IPS DF 19.7 (cell line): Measurements from ENCODE around the gene TNIK.

ENCODE experiments used
- DNase-seq: peaks from one replicate; pipeline ENCODE4 v3.0.0-alpha.2; 2013; ENCODE audit warnings: low read depth, low spot score

TNIK gene

GRCh38 chr3:171283183-171283847 is 176.9 kb downstream of the TNIK start:
- no peak for DNase-seq

- DNase-seq: no peak
Measured at GRCh38 chr3:171282041-171282440, 178.2 kb downstream of the TNIK start.

- no peak for DNase-seq
Measured at GRCh38 chr3:171281256-171281992, 178.8 kb downstream of the TNIK start.

- no peak for DNase-seq
Measured at GRCh38 chr3:171279972-171280371, 180.2 kb downstream of the TNIK start.

GRCh38 chr3:171278299-171278590 is 182.0 kb downstream of the TNIK start:
- DNase-seq: no peak

- no peak for DNase-seq
Measured at GRCh38 chr3:171277456-171278298, 182.5 kb downstream of the TNIK start.

GRCh38 chr3:171276923-171277322 is 183.3 kb downstream of the TNIK start:
- no peak for DNase-seq

GRCh38 chr3:171274222-171274621 is 186.0 kb downstream of the TNIK start:
- DNase-seq: no peak

- DNase-seq: no peak
Measured at GRCh38 chr3:171270541-171270940, 189.7 kb downstream of the TNIK start.

GRCh38 chr3:171269542-171269941 is 190.7 kb downstream of the TNIK start:
- DNase-seq: no peak

- no peak for DNase-seq
Measured at GRCh38 chr3:171268677-171269076, 191.5 kb downstream of the TNIK start.

GRCh38 chr3:171267104-171267503 is 193.1 kb downstream of the TNIK start:
- no peak for DNase-seq

- DNase-seq: no peak
Measured at GRCh38 chr3:171266740-171267073, 193.5 kb downstream of the TNIK start.

- no peak for DNase-seq
Measured at GRCh38 chr3:171266034-171266739, 194.0 kb downstream of the TNIK start.

- no peak for DNase-seq
Measured at GRCh38 chr3:171264758-171265157, 195.4 kb downstream of the TNIK start.

GRCh38 chr3:171262431-171262830 is 197.8 kb downstream of the TNIK start:
- no peak for DNase-seq

GRCh38 chr3:171261487-171261886 is 198.7 kb downstream of the TNIK start:
- no peak for DNase-seq

GRCh38 chr3:171260899-171261298 is 199.3 kb downstream of the TNIK start:
- no peak for DNase-seq

GRCh38 chr3:171260466-171260865 is 199.7 kb downstream of the TNIK start:
- no peak for DNase-seq

- DNase-seq: no peak
Measured at GRCh38 chr3:171258316-171258715, 201.9 kb downstream of the TNIK start.

- no peak for DNase-seq
Measured at GRCh38 chr3:171257251-171258203, 202.7 kb downstream of the TNIK start.
